GM04504 (cell line): ENCODE measurements around the gene ZNF485.
"Not testable (repeated sequence)": the region's sequence is repeated elsewhere in the genome, so short reads cannot be mapped to it uniquely, and the experiment has no call there.

Experiments
- DNase-seq: peaks from one replicate; pipeline ENCODE4 v3.0.0-alpha.2; 2012; ENCODE audit warnings: low read depth

The ZNF485 gene

GRCh38 chr10:43606323-43607198 is at the start of gene ZNF485:
ZNF485 (plus strand) TSS chr10:43606438; CDS start chr10:43607051, 613 bp downstream.
- DNase-seq, result no peak

- DNase-seq, result no peak
Observed at GRCh38 chr10:43557214-43557613, 49.0 kb upstream of the ZNF485 start.

DNA sequence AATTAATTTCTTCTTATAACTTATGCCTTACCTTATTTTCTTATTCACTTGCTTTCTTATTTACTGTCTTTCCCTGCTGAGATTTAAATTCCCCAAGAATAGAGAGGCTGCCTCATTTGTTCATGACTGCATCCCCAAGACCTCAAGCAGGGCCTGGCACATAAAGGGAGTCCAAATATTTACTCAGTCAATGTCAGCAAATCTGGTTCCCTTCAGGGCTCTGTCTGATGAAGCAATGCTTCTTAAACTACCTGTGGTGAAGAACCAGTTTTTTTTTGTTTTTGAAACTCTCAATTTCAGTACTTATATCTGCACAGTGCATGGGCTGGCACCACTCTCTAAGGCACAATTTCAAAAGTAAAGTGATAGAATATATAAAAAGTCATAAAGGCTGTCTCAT is 36.6 kb upstream of the ZNF485 start:
- DNase-seq, result no peak

GRCh38 chr10:43570971-43571370 is 35.3 kb upstream of the ZNF485 start:
- no peak for DNase-seq

DNA sequence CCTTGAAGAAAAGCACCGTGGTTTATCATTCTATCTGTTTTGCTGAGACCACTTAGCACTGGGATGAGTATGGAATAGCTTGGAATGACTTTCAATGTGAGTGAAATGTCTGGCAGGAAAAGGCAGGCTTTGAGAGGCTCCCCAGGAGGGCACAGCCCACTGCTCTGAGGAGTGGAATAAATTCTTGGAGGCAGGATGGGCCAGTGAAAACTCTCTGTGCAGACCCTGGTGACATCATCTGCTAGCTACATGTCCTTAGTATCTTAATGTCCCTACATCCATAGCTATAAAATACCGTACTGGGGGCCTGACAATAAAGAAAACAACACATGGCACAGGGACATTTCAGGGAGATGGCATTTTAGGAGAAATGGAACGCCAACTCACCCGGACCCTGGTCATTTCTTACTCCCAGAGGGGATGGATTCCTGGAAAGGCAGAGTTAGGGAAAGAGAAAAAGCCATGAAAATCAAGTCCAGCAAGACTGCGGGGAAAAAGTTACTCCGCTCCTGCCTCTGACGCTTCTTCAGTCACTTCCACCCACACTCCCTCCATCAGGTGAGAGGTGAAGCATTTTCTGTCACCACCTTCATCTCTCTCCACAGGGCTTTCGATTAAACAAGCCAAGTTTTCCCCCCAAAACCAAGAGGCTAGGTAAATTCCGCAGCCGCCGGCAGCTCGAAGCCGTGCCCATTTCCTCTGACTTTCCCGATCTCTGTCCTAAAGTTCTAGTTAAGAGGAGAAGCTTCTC is 32.8 kb upstream of the ZNF485 start:
- DNase-seq, result no peak

DNA sequence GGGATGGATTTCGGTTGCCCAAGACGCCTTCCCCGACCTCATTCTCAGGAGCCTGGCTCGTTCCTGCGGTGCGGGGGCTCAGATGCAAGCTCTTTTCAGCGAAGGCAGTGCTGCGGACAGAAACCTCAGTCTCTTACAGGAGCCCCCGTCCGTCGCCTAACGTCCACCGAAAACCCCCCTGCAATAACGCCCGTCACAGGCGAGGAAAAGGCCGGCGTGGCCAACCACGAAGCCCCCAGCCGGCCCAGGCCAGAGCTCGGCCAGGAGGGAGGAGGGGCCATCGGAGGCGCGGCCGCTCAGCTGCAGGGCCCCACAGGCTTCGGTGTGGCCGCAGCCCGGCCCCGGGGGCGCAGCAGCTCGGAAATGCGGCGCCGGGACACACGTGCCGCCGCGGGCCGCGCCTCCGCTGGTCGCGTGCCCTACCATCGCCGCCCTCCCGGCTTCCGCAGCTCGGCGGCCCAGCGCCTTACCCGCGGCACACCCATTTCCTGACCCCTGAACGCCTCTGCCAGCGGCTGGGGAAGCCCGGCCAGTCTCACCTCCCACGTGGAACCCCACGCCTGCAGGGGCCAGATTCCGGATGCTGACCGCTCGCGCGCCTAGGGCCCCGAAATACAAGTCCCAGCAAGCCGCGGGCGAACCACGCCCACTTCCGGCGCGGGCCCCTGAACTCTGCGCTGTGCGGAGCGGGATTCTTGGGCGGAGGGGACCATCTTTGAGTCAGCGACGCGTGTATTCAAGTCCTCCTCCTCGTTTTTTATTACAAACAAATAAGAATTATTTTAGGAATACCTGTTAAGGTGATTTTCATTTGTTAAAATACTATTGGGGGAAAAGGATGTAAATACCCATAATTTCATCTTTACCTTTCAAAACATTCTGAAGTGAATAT is 32.0 kb upstream of the ZNF485 start, which contains the start of gene ZNF239:
ZNF239 (minus strand) TSS at position 616 of the 892 bp plus-strand sequence. CDS start 16,537 bp downstream, outside the sequence.
- peak; percentile 74 for DNase-seq

- no peak for DNase-seq
Observed at GRCh38 chr10:43574906-43575305, 31.3 kb upstream of the ZNF485 start.

- no peak for DNase-seq
Observed at GRCh38 chr10:43576062-43576461, 30.2 kb upstream of the ZNF485 start.

- no peak for DNase-seq
Observed at GRCh38 chr10:43576580-43576979, 29.7 kb upstream of the ZNF485 start.

DNA sequence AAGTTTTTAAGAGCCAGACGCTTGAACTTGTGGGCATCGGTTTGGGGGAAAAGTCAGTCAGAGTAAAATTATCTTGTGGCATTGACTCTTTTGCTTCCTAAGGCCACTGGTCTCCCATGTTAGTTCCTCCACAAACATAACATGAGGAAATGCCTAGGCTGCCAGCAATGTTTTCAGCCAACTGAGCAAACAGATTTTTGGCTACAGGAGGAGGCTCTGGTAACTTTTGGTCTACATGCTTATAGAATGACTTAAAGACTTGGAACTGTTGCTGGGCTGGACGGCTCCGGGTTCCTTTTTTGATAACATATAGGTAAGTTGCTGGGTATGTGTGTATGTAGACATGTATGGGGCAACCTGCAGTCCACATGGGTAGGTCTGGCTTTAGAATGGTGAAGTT is 22.2 kb upstream of the ZNF485 start:
- no peak for DNase-seq

- DNase-seq, result no peak
Observed at GRCh38 chr10:43585046-43585445, 21.2 kb upstream of the ZNF485 start.

DNA sequence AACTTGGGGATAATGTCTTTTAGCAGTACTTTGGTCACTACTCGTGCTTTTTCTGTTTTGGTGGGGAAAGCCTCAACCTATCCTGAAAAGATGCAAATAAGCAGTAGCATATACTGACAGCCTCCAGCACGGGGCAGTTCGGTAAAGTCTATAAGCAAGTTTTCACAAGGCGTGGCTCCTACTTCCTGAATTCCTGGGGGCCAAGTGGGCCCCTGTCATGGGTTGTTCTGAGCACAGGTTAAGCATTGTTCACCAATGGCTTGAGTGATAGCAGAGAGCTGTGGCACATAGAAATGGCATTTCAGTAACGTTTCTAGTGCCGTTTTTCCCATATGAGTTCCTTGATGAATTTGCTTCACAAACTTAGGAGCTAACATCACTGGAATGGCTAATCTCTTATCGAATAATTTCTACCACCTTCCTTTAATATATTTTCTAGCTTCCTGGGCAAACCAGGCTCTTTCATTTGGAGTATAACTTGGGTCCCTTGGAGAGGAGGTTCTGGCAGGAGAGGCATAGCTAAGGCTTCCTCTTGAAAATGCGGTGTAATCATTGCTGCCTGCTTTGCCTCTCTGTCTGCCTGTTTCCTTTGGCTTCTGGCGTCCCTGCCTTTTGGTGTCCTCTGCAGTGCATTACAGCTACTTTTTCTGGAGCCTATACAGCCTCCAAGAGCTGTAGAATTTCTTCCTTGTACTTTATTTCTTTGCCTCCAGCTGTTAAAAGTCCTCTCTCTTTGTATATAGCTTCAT is 20.1 kb upstream of the ZNF485 start:
- no peak for DNase-seq

DNA sequence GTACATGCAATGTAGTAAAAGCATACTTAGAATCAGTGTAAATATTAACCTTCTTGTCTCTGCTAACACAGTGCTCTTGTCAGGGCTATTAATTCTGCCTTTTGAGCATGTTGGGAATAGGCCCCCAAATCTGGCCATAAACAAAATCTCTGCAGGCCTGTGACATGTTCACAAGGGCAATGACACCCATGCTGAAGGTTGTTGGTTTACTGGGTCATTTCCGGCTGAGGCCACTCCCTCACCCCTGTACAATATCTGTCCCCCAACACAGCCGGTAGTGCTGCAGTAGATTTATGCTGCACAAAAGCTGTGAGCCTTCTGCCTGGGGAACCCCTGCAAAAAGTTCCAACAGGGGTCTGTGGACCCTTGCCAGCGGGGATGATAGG is 19.5 kb upstream of the ZNF485 start:
- not testable (repeated sequence) for DNase-seq

DNA sequence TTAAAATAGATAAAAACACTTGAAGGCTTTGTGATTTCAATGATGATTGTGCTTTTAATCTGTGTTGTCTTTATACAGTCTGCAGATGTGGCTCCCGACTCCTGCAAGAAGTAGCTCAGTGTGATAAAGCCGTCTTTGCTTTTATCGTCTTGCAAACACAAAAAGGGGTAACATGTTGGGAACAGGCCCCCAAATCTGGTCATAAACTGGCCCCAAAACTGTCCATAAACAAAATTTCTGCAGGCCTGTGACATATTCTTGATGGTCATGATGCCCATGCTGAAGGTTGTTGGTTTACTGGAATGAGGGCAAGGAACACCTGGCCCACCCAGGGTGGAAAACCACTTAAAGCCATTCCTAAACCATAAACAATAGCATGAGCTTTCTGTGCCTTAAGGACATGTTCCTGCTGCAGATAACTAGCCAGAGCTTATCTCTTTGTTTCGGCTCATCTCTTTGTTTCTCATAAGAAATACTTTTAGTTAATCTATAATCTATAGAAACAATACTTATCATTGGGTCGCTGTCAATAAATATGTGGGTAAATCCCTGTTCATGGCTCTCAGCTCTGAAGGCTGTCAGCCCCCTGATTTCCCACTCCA is 14.8 kb upstream of the ZNF485 start:
- no peak for DNase-seq

DNA sequence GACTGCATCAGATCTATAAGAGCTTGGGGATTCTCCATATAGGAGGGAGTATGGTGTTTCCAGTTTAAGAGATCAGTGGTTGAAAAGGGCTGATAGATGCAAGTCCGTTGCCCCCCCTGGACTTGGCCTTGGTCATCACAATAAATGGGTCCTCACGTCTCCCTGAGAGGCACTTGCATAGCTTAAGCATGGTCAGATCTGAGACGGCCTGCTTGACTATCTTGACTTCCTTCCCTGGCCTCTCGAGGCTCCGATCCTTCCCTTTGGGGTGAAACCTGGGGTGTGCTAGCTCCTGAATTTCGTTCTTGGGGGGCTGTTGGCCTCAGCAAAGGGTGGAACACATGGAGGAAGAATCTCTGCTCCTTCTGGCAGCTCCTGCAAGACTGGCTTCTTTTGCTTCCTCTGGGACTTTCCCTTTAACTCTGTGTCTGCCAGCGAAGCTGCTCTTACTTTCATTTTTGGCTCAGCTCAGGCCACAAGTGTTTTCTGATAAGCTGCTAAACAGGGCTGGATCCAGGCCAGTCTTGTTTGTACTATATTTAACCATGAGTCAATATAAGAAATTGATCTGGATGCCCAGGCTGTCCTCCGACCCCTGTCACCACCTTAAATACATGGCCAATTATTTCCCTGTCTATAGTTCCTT is 11.2 kb upstream of the ZNF485 start:
- no peak for DNase-seq

- no peak for DNase-seq
Observed at GRCh38 chr10:43595739-43596298, 10.4 kb upstream of the ZNF485 start.

DNA sequence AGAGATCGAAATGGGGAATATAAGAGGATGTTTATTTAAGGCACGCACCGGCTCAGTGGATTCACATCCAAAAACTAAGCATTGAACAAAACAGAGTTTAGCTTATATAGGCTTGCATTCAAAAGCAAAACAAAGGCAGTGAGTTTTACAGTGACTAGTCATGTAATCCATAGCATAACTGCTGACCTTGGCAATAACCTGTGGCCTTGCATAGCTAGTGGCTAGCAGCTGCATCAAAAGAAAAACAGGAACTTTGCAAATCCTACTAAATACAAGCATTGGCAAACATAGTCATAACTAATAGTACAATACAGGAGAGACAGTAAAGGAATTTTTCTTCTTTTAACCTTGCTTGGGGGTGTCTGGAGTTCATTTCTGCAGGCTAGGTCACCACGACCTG is 9.7 kb upstream of the ZNF485 start:
- DNase-seq, result no peak

DNA sequence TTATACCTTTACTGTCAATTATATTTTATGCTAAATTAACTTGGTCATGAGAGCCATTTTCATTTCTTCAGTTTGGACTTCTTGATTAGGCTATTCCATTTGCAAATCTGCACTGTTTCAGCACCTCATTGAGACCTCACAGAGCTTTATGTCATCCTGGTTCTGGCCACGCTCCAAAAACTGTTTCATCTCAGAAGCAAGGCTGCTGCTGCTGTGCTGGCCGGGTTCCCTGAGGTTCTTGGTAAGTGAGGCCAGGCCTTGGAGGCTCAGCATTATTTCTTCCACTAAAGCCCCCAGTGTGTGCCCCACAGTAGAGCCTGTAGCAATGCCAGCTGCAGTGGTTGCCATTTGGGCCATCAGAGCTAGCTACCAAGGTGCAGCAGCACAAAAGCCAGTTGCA is 7.8 kb upstream of the ZNF485 start:
- DNase-seq, result peak; percentile 50

DNA sequence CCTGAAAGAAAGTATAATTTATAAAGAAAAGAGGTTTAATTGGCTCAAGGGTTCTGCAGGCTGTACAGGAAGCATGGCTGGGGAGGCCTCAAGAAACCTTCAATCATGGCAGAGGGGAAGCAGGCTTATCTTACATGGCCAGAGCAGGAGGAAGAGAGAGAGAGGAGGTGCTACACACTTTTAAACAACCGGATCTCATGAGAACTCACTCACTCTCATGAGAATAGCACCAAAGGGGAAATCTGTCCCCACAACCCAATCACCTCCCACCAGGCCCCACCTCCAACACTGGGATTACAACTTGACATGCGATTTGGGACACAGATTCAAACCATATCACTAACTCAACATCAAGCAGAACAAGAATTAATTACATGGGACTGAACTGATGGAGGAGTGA is 6.9 kb upstream of the ZNF485 start:
- no peak for DNase-seq

DNA sequence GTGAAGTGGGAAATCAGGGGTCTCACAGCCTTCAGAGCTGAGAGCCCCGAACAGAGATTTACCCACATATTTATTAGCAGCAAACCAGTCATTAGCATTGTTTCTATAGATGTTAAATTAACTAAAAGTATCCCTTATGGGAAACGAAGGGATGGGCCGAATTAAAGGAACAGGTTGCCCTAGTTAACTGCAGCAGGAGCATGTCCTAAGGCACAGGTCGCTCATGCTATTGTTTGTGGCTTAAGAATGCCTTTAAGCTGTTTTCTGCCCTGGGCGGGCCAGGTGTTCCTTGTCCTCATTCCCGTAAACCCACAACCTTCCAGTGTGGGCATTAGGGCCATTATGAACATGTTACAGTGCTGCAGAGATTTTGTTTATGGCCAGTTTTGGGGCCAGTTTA is 4.7 kb upstream of the ZNF485 start:
- DNase-seq, result not testable (repeated sequence)
